Kidney tubule cell (primary cell): ENCODE measurements around the gene TNIK.
A peak's percentile ranks its signal among the peaks of the same experiment; 100 is the strongest.

Source experiments
- DNase-seq: peaks from one replicate; pipeline ENCODE4 v3.0.0-alpha.2; 2018; ENCODE audit warnings: low spot score

TNIK gene

GRCh38 chr3:171192176-171192854, 267.9 kb downstream of the TNIK start:
- peak; percentile 98 for DNase-seq

- peak; percentile 76 for DNase-seq
These were observed 269.5 kb downstream of the TNIK start for GRCh38 chr3:171190668-171191067.

- no peak for DNase-seq
These were observed 270.7 kb downstream of the TNIK start for GRCh38 chr3:171189394-171190080.

- peak; percentile 39 for DNase-seq
These were observed 272.4 kb downstream of the TNIK start for GRCh38 chr3:171187706-171188290.

GRCh38 chr3:171186817-171187500, 273.2 kb downstream of the TNIK start:
- no peak for DNase-seq

GRCh38 chr3:171186383-171186782, 273.8 kb downstream of the TNIK start:
- DNase-seq: peak; percentile 47

- DNase-seq: no peak
These were observed 274.2 kb downstream of the TNIK start for GRCh38 chr3:171185959-171186358.

- DNase-seq: no peak
These were observed 275.8 kb downstream of the TNIK start for GRCh38 chr3:171184372-171184771.

- peak; percentile 30 for DNase-seq
These were observed 277.2 kb downstream of the TNIK start for GRCh38 chr3:171183042-171183441.

GRCh38 chr3:171181907-171182690, 278.1 kb downstream of the TNIK start:
- DNase-seq: peak; percentile 60

GRCh38 chr3:171178714-171179113, 281.5 kb downstream of the TNIK start:
- no peak for DNase-seq

- DNase-seq: no peak
These were observed 282.7 kb downstream of the TNIK start for GRCh38 chr3:171177553-171177952.

GRCh38 chr3:171177056-171177455, 283.1 kb downstream of the TNIK start:
- no peak for DNase-seq

- no peak for DNase-seq
These were observed 283.8 kb downstream of the TNIK start for GRCh38 chr3:171176244-171176933.

GRCh38 chr3:171175741-171176234, 284.4 kb downstream of the TNIK start:
- DNase-seq: no peak

- no peak for DNase-seq
These were observed 286.5 kb downstream of the TNIK start for GRCh38 chr3:171173736-171174135.

GRCh38 chr3:171172070-171172469, 288.1 kb downstream of the TNIK start:
- no peak for DNase-seq

- no peak for DNase-seq
These were observed 290.3 kb downstream of the TNIK start for GRCh38 chr3:171169866-171170265.

GRCh38 chr3:171169443-171169842, 290.8 kb downstream of the TNIK start:
- DNase-seq: no peak

- DNase-seq: peak; percentile 57
These were observed 291.7 kb downstream of the TNIK start for GRCh38 chr3:171168551-171168950.

GRCh38 chr3:171168086-171168485, 292.1 kb downstream of the TNIK start:
- DNase-seq: peak; percentile 97
